ENCODE measurements around the gene CABLES1.

CABLES1 gene

GRCh38 chr18:23183411-23184150, 48.3 kb downstream of the CABLES1 start:
- Histone ChIP-seq H3K36me3 (replicated peaks in 1 of 2; ENCODE audit: control insufficient read depth in 2 of 2, insufficient read depth in 2 of 2, low read length in 2 of 2) (no peaks in the 10 kb centered on the region), H3K14ac (ENCODE audit: low read length) (no peak overlapping the region), H3K9ac (ENCODE audit: low read depth, low read length, poor library complexity) (no peak overlapping the region), H3K79me1 (ENCODE audit: low read depth, low read length) (no peaks in the 10 kb centered on the region), H3K4me2 (ENCODE audit: insufficient read depth, low read length, poor library complexity, severe bottlenecking) (no peak overlapping the region), H2BK15ac (ENCODE audit: low read length) (no peak overlapping the region), H3K4ac (ENCODE audit: low read length) (no peak overlapping the region), H2BK12ac (ENCODE audit: low read length) (no peak overlapping the region), H4K91ac (ENCODE audit: low read depth, low read length, poor library complexity) (no peak overlapping the region), H3K23ac (ENCODE audit: low read depth, low read length, poor library complexity) (no peak overlapping the region), H2BK120ac (ENCODE audit: low read depth, low read length) (no peak overlapping the region), H3K4me3 (ENCODE audit: low read length in 2 of 2) (no peak overlapping the region), H4K8ac (ENCODE audit: low read depth, low read length) (no peak overlapping the region), H2AK5ac (ENCODE audit: low read depth, low read length) (no peak overlapping the region), H3K27ac (replicated peaks; ENCODE audit: low read length) (no peak overlapping the region), H3K4me1 (ENCODE audit: control insufficient read depth in 2 of 2, insufficient read depth in 1 of 2, low read depth in 1 of 2, low read length in 2 of 2) (peaks cover 3 to 4% of the 10 kb centered on the region in 2 donors), H3K18ac (ENCODE audit: low read length) (no peak overlapping the region), H3K9me3 (replicated peaks in 1 of 2; ENCODE audit: control insufficient read depth in 2 of 2, insufficient read depth in 1 of 2, low read depth in 1 of 2, low read length in 2 of 2) (no peaks in the 10 kb centered on the region), H3K27me3 (ENCODE audit: control insufficient read depth in 3 of 3, insufficient read depth in 3 of 3, low read depth in 1 of 3, low read length in 3 of 3) (no peaks in the 10 kb centered on the region), H2BK5ac (ENCODE audit: low read length) (no peak overlapping the region), H2AFZ (ENCODE audit: low read length) (no peak overlapping the region)
- no peak for DNase-seq (ENCODE audit: low spot score)
- no CpG with 5 or more reads among the region's 8 CpGs for WGBS, 2 donors (ENCODE audit: extremely low coverage in 2 of 2, insufficient read length in 2 of 2, insufficient replicate concordance in 1 of 2)

- Histone ChIP-seq H2AK5ac (ENCODE audit: low read depth, low read length) (no peak overlapping the region), H2BK120ac (ENCODE audit: low read depth, low read length) (no peak overlapping the region), H4K8ac (ENCODE audit: low read depth, low read length) (no peak overlapping the region), H3K4ac (ENCODE audit: low read length) (no peak overlapping the region), H2BK15ac (ENCODE audit: low read length) (no peak overlapping the region), H3K36me3 (replicated peaks in 1 of 2; ENCODE audit: control insufficient read depth in 2 of 2, insufficient read depth in 2 of 2, low read length in 2 of 2) (no peaks in the 10 kb centered on the region), H4K91ac (ENCODE audit: low read depth, low read length, poor library complexity) (no peak overlapping the region), H2AFZ (ENCODE audit: low read length) (no peak overlapping the region), H2BK12ac (ENCODE audit: low read length) (no peak overlapping the region), H3K9ac (ENCODE audit: low read depth, low read length, poor library complexity) (no peak overlapping the region), H3K9me3 (replicated peaks in 1 of 2; ENCODE audit: control insufficient read depth in 2 of 2, insufficient read depth in 1 of 2, low read depth in 1 of 2, low read length in 2 of 2) (no peaks in the 10 kb centered on the region), H3K27me3 (ENCODE audit: control insufficient read depth in 3 of 3, insufficient read depth in 3 of 3, low read depth in 1 of 3, low read length in 3 of 3) (no peaks in the 10 kb centered on the region), H3K4me2 (ENCODE audit: insufficient read depth, low read length, poor library complexity, severe bottlenecking) (no peak overlapping the region), H2BK5ac (ENCODE audit: low read length) (no peak overlapping the region), H3K23ac (ENCODE audit: low read depth, low read length, poor library complexity) (no peak overlapping the region), H3K14ac (ENCODE audit: low read length) (no peak overlapping the region), H3K4me1 (ENCODE audit: control insufficient read depth in 2 of 2, insufficient read depth in 1 of 2, low read depth in 1 of 2, low read length in 2 of 2) (peaks cover 6 to 9% of the 10 kb centered on the region in 2 donors), H3K27ac (replicated peaks; ENCODE audit: low read length) (no peak overlapping the region), H3K79me1 (ENCODE audit: low read depth, low read length) (no peaks in the 10 kb centered on the region), H3K18ac (ENCODE audit: low read length) (peak overlapping the region; percentile 21), H3K4me3 (ENCODE audit: low read length in 2 of 2) (no peak overlapping the region)
- no CpG with 5 or more reads among the region's 4 CpGs for WGBS, 2 donors (ENCODE audit: extremely low coverage in 2 of 2, insufficient read length in 2 of 2, insufficient replicate concordance in 1 of 2)
- DNase-seq (ENCODE audit: low spot score) = no peak
Observed at GRCh38 chr18:23186781-23187180, 51.5 kb downstream of the CABLES1 start.

GRCh38 chr18:23188068-23188760, 52.9 kb downstream of the CABLES1 start:
- Histone ChIP-seq H3K79me1 (ENCODE audit: low read depth, low read length) (no peaks in the 10 kb centered on the region), H2AFZ (ENCODE audit: low read length) (peak overlapping the region; percentile 58), H3K23ac (ENCODE audit: low read depth, low read length, poor library complexity) (no peak overlapping the region), H3K4me3 (ENCODE audit: low read length in 2 of 2) (no peak overlapping the region), H3K18ac (ENCODE audit: low read length) (no peak overlapping the region), H2BK15ac (ENCODE audit: low read length) (no peak overlapping the region), H4K8ac (ENCODE audit: low read depth, low read length) (no peak overlapping the region), H3K27me3 (ENCODE audit: control insufficient read depth in 3 of 3, insufficient read depth in 3 of 3, low read depth in 1 of 3, low read length in 3 of 3) (no peaks in the 10 kb centered on the region), H3K4me1 (ENCODE audit: control insufficient read depth in 2 of 2, insufficient read depth in 1 of 2, low read depth in 1 of 2, low read length in 2 of 2) (peaks cover 6 to 14% of the 10 kb centered on the region in 2 donors), H2AK5ac (ENCODE audit: low read depth, low read length) (no peak overlapping the region), H3K14ac (ENCODE audit: low read length) (no peak overlapping the region), H2BK5ac (ENCODE audit: low read length) (no peak overlapping the region), H3K9me3 (replicated peaks in 1 of 2; ENCODE audit: control insufficient read depth in 2 of 2, insufficient read depth in 1 of 2, low read depth in 1 of 2, low read length in 2 of 2) (no peaks in the 10 kb centered on the region), H2BK12ac (ENCODE audit: low read length) (no peak overlapping the region), H3K27ac (replicated peaks; ENCODE audit: low read length) (no peak overlapping the region), H3K4ac (ENCODE audit: low read length) (no peak overlapping the region), H2BK120ac (ENCODE audit: low read depth, low read length) (no peak overlapping the region), H3K36me3 (replicated peaks in 1 of 2; ENCODE audit: control insufficient read depth in 2 of 2, insufficient read depth in 2 of 2, low read length in 2 of 2) (no peaks in the 10 kb centered on the region), H3K9ac (ENCODE audit: low read depth, low read length, poor library complexity) (no peak overlapping the region), H4K91ac (ENCODE audit: low read depth, low read length, poor library complexity) (no peak overlapping the region), H3K4me2 (ENCODE audit: insufficient read depth, low read length, poor library complexity, severe bottlenecking) (no peak overlapping the region)
- DNase-seq (ENCODE audit: low spot score) = no peak
- WGBS, 2 donors (ENCODE audit: extremely low coverage in 2 of 2, insufficient read length in 2 of 2, insufficient replicate concordance in 1 of 2) = no CpG with 5 or more reads among the region's 6 CpGs

- Histone ChIP-seq H4K8ac (ENCODE audit: low read depth, low read length) (no peak overlapping the region), H4K91ac (ENCODE audit: low read depth, low read length, poor library complexity) (no peak overlapping the region), H3K4me1 (ENCODE audit: control insufficient read depth in 2 of 2, insufficient read depth in 1 of 2, low read depth in 1 of 2, low read length in 2 of 2) (peaks cover 6 to 18% of the 10 kb centered on the region in 2 donors), H3K9ac (ENCODE audit: low read depth, low read length, poor library complexity) (no peak overlapping the region), H3K79me1 (ENCODE audit: low read depth, low read length) (no peaks in the 10 kb centered on the region), H3K9me3 (replicated peaks in 1 of 2; ENCODE audit: control insufficient read depth in 2 of 2, insufficient read depth in 1 of 2, low read depth in 1 of 2, low read length in 2 of 2) (no peaks in the 10 kb centered on the region), H3K23ac (ENCODE audit: low read depth, low read length, poor library complexity) (no peak overlapping the region), H2AK5ac (ENCODE audit: low read depth, low read length) (no peak overlapping the region), H2BK15ac (ENCODE audit: low read length) (no peak overlapping the region), H3K4ac (ENCODE audit: low read length) (no peak overlapping the region), H3K14ac (ENCODE audit: low read length) (no peak overlapping the region), H3K36me3 (replicated peaks in 1 of 2; ENCODE audit: control insufficient read depth in 2 of 2, insufficient read depth in 2 of 2, low read length in 2 of 2) (no peaks in the 10 kb centered on the region), H3K18ac (ENCODE audit: low read length) (no peak overlapping the region), H3K4me3 (ENCODE audit: low read length in 2 of 2) (no peak overlapping the region), H3K27ac (replicated peaks; ENCODE audit: low read length) (no peak overlapping the region), H3K27me3 (ENCODE audit: control insufficient read depth in 3 of 3, insufficient read depth in 3 of 3, low read depth in 1 of 3, low read length in 3 of 3) (no peaks in the 10 kb centered on the region), H2BK12ac (ENCODE audit: low read length) (no peak overlapping the region), H2BK5ac (ENCODE audit: low read length) (no peak overlapping the region), H2BK120ac (ENCODE audit: low read depth, low read length) (no peak overlapping the region), H3K4me2 (ENCODE audit: insufficient read depth, low read length, poor library complexity, severe bottlenecking) (no peak overlapping the region), H2AFZ (ENCODE audit: low read length) (no peak overlapping the region)
- DNase-seq (ENCODE audit: low spot score) = no peak
- no CpG with 5 or more reads among the region's 7 CpGs for WGBS, 2 donors (ENCODE audit: extremely low coverage in 2 of 2, insufficient read length in 2 of 2, insufficient replicate concordance in 1 of 2)
Observed at GRCh38 chr18:23189099-23189498, 53.8 kb downstream of the CABLES1 start.

All from neuronal stem cell (in vitro differentiated cells).